Measurements from ENCODE around the gene XIRP1.

GRCh38 chr3:39154280-39155021 lies 37.9 kb downstream of the XIRP1 start:
- TF ChIP-seq POLR2A (IDR thresholded peaks at IDR 0.05) (no peak), CTCF (IDR thresholded peaks at IDR 0.05) (no peak)
